Gastroesophageal sphincter (tissue), 3 donors: ENCODE results near the gene ST6GALNAC1.

Experiments
- CTCF ChIP-seq, 4 experiments: fragments of 200-600 bp in 2 of 4; fragments of 450-650 bp in 2 of 4; sonication (generic) in 1 of 4; IDR thresholded peaks; one replicate each; pipeline ENCODE4 v1.5.1; 2017 to 2019; ENCODE audit warnings: antibody characterized with exemption in 4 of 4, mild to moderate bottlenecking in 2 of 4, moderate library complexity in 2 of 4
- EP300 ChIP-seq: sonication (generic); formaldehyde crosslinking; IDR thresholded peaks from one replicate; pipeline ENCODE4 v1.6.1; 2017; ENCODE audit warnings: antibody characterized with exemption, mild to moderate bottlenecking
- POLR2A ChIP-seq, 2 donors: fragments of 450-650 bp; IDR thresholded peaks; one replicate each; pipeline ENCODE4 v1.6.1; 2017; ENCODE audit warnings: antibody characterized with exemption in 2 of 2, mild to moderate bottlenecking in 2 of 2, moderate library complexity in 1 of 2
- POLR2AphosphoS5 ChIP-seq: sonication (generic); formaldehyde crosslinking; IDR thresholded peaks from one replicate; pipeline ENCODE4 v1.6.1; 2017; ENCODE audit warnings: antibody characterized with exemption

GRCh38 chr17:76658242-76658662, 14.7 kb upstream of the ST6GALNAC1 start:
- TF ChIP-seq CTCF (IDR thresholded peaks at IDR 0.05): no peak
- no peak for TF ChIP-seq POLR2AphosphoS5
- TF ChIP-seq POLR2A (IDR thresholded peaks at IDR 0.05): no peak
- no peak for TF ChIP-seq EP300
